ENCODE data around the gene EPS8L2. TPM values are rescaled to one million over a fixed set of nuclear protein-coding genes. Genes with fewer than 3 reads are reported as not detected.

EPS8L2 gene
- total RNA-seq, 1 experiment from 2014 or later: 0.90 TPM

DNA sequence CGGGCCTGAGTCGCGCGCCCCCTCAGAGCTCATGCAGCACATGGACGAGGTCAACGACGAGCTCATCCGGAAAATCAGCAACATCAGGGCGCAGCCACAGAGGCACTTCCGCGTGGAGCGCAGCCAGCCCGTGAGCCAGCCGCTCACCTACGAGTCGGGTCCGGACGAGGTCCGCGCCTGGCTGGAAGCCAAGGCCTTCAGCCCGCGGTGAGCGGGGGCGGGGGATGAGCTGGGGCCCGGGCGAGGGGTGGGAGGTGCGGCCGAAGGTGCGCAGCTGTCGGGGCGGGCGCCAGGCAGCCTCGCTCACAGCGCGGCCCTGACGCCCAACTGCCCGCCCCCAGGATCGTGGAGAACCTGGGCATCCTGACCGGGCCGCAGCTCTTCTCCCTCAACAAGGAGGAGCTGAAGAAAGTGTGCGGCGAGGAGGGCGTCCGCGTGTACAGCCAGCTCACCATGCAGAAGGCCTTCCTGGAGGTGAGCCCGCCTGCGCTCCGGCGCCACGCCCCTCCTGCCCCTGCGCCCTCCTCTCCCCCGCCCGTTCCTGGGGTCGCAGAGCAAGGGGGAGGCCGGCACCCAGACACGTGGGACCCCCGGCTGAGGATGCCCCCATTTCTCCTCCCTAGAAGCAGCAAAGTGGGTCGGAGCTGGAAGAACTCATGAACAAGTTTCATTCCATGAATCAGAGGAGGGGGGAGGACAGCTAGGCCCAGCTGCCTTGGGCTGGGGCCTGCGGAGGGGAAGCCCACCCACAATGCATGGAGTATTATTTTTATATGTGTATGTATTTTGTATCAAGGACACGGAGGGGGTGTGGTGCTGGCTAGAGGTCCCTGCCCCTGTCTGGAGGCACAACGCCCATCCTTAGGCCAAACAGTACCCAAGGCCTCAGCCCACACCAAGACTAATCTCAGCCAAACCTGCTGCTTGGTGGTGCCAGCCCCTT is 20.5 kb downstream of the EPS8L2 start:
- ChIA-PET POLR2A (ENCODE audit: low non-redundant PET) (no interaction called here), CTCF (interaction anchor here (1.0 kb wide), 1 partner anchor 31 kb away, joined by 7 read pairs; the partner anchor contains the start of gene TMEM80)
- intact Hi-C loops (cut with micrococcal nuclease; ENCODE audit: unreplicated experiment): loop anchor here (10.0 kb wide), 1 partner anchor 172 kb away; no protein-coding TSS in a partner anchor
- Histone ChIP-seq H3K9me3 (ENCODE audit: low read depth, low read length, poor library complexity, severe bottlenecking) (no peaks in the 10 kb centered on the region), H3K4me1 (ENCODE audit: insufficient read depth, low read length, poor library complexity, severe bottlenecking) (no peaks in the 10 kb centered on the region), H3K27ac (ENCODE audit: low read depth, low read length, poor library complexity, severe bottlenecking) (no peak overlapping the region), H3K27me3 (replicated peaks; ENCODE audit: insufficient read depth, low read depth, low read length, poor library complexity) (peaks cover 18% of the 10 kb centered on the region), H3K36me3 (ENCODE audit: insufficient read depth, low read length, poor library complexity, severe bottlenecking) (no peaks in the 10 kb centered on the region), H3K4me3 (ENCODE audit: low read depth, low read length, poor library complexity, severe bottlenecking) (no peak overlapping the region)
- no peak for TF ChIP-seq EZH2 (IDR thresholded peaks at IDR 0.05; ENCODE audit: borderline replicate concordance, low read depth, low read length, poor library complexity, severe bottlenecking)
- TF ChIP-seq, protein P1, sequence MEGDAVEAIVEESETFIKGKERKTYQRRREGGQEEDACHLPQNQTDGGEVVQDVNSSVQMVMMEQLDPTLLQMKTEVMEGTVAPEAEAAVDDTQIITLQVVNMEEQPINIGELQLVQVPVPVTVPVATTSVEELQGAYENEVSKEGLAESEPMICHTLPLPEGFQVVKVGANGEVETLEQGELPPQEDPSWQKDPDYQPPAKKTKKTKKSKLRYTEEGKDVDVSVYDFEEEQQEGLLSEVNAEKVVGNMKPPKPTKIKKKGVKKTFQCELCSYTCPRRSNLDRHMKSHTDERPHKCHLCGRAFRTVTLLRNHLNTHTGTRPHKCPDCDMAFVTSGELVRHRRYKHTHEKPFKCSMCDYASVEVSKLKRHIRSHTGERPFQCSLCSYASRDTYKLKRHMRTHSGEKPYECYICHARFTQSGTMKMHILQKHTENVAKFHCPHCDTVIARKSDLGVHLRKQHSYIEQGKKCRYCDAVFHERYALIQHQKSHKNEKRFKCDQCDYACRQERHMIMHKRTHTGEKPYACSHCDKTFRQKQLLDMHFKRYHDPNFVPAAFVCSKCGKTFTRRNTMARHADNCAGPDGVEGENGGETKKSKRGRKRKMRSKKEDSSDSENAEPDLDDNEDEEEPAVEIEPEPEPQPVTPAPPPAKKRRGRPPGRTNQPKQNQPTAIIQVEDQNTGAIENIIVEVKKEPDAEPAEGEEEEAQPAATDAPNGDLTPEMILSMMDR (conservative IDR thresholded peaks at IDR 0.05; ENCODE audit: low read depth, low read length): no peak
- DNase-seq (ENCODE audit: low spot score): no peak
- no TSS peak for BruUV-seq (replicated peaks)

DNA sequence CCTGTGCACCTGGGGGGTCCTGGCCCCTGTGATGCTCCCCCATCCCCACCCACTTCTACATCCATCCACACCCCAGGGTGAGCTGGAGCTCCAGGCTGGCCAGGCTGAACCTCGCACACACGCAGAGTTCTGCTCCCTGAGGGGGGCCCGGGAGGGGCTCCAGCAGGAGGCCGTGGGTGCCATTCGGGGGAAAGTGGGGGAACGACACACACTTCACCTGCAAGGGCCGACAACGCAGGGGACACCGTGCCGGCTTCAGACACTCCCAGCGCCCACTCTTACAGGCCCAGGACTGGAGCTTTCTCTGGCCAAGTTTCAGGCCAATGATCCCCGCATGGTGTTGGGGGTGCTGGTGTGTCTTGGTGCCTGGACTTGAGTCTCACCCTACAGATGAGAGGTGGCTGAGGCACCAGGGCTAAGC is 21.3 kb downstream of the EPS8L2 start:
- H3K27ac ChIP-seq (ENCODE audit: low read depth, low read length, poor library complexity, severe bottlenecking): no peak overlapping the region
- TF ChIP-seq EZH2 (IDR thresholded peaks at IDR 0.05; ENCODE audit: borderline replicate concordance, low read depth, low read length, poor library complexity, severe bottlenecking): no peak
- TF ChIP-seq, protein P1 (conservative IDR thresholded peaks at IDR 0.05; ENCODE audit: low read depth, low read length): no peak
- no peak for DNase-seq (ENCODE audit: low spot score)
- H3K27me3 ChIP-seq (replicated peaks; ENCODE audit: insufficient read depth, low read depth, low read length, poor library complexity): peaks cover 11% of the 10 kb centered on the region
- no TSS peak for BruUV-seq (replicated peaks)
- intact Hi-C loops (cut with micrococcal nuclease; ENCODE audit: unreplicated experiment): loop anchor here (10.0 kb wide), 1 partner anchor 172 kb away; no protein-coding TSS in a partner anchor
- ChIA-PET POLR2A (ENCODE audit: low non-redundant PET) (interaction anchor here (0.6 kb wide), 1 partner anchor 17 kb away, joined by 5 read pairs; no protein-coding TSS in a partner anchor), CTCF (no interaction called here)
- no peaks in the 10 kb centered on the region for H3K9me3 ChIP-seq (ENCODE audit: low read depth, low read length, poor library complexity, severe bottlenecking)
- no peaks in the 10 kb centered on the region for H3K36me3 ChIP-seq (ENCODE audit: insufficient read depth, low read length, poor library complexity, severe bottlenecking)
- H3K4me3 ChIP-seq (ENCODE audit: low read depth, low read length, poor library complexity, severe bottlenecking): no peak overlapping the region
- H3K4me1 ChIP-seq (ENCODE audit: insufficient read depth, low read length, poor library complexity, severe bottlenecking): no peaks in the 10 kb centered on the region

DNA sequence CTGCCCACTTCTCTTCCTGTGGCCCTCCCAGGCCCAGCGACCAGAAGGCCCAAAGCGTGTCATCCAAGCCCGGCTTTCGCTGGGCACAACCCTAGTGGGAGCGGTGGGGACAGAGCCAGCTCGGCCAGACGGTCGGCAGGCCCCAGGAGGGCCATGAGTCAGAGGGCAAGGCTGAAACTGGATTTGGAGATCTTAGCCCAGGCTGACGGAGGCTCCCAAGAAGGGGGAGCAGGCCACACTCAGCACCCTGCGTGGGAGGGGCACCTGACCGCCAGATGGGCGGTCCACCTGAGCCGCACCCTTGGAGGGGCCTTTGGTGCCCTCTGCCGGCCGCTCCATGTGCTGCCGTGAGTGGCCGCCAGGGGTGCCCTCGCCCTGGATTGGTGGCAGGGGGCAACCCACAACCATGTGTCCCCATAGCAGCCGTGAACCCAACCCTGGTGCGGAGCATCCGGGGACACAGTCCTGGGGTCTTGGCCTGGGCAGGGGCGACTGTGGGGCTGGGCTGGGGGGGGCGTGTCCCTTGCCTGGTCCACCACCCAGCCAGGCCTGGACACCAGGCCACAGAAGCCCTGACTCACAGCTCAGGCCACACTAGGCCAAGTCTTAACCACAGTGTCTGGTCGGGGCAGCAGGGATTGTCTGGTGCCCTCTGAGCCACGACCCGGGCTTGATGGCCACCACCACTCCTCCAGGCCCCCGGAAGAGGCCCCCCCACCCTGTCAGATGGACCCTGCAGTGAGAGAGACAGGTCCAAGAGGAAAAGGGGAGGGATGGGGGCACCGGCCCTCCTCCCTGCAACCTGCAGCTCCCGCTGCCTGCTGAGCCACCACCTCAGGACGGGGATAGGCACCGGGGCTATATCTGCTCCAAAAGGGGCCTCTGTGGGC is 22.1 kb downstream of the EPS8L2 start:
- no peak overlapping the region for H3K4me3 ChIP-seq (ENCODE audit: low read depth, low read length, poor library complexity, severe bottlenecking)
- peak; percentile 55 for DNase-seq (ENCODE audit: low spot score)
- no peak overlapping the region for H3K27ac ChIP-seq (ENCODE audit: low read depth, low read length, poor library complexity, severe bottlenecking)
- BruUV-seq (replicated peaks): no TSS peak
- intact Hi-C loops (cut with micrococcal nuclease; ENCODE audit: unreplicated experiment): loop anchor here (10.0 kb wide), 1 partner anchor 173 kb away; no protein-coding TSS in a partner anchor
- H3K27me3 ChIP-seq (replicated peaks; ENCODE audit: insufficient read depth, low read depth, low read length, poor library complexity): peaks cover 8% of the 10 kb centered on the region
- ChIA-PET CTCF (no interaction called here), POLR2A (ENCODE audit: low non-redundant PET) (interaction anchor here (0.6 kb wide), 1 partner anchor 16 kb away, joined by 5 read pairs; no protein-coding TSS in a partner anchor)
- no peaks in the 10 kb centered on the region for H3K36me3 ChIP-seq (ENCODE audit: insufficient read depth, low read length, poor library complexity, severe bottlenecking)
- H3K4me1 ChIP-seq (ENCODE audit: insufficient read depth, low read length, poor library complexity, severe bottlenecking): no peaks in the 10 kb centered on the region
- H3K9me3 ChIP-seq (ENCODE audit: low read depth, low read length, poor library complexity, severe bottlenecking): no peaks in the 10 kb centered on the region
- TF ChIP-seq, protein P1 (conservative IDR thresholded peaks at IDR 0.05; ENCODE audit: low read depth, low read length): peak; percentile 91
- no peak for TF ChIP-seq EZH2 (IDR thresholded peaks at IDR 0.05; ENCODE audit: borderline replicate concordance, low read depth, low read length, poor library complexity, severe bottlenecking)

All from A673 (cell line).